Measurements from ENCODE around the gene WDR91.

GRCh38 chr7:135201350-135201749 lies 10.0 kb downstream of the WDR91 start:
- no peak for TF ChIP-seq CTCF (IDR thresholded peaks at IDR 0.05)
- TF ChIP-seq POLR2A (IDR thresholded peaks at IDR 0.05) = no peak
- no peak for TF ChIP-seq POLR2AphosphoS5 (IDR thresholded peaks at IDR 0.05)
- TF ChIP-seq EP300 (IDR thresholded peaks at IDR 0.05) = no peak
